Right forelimb (tissue), 1 donor: ENCODE results near the gene TBL1X.
A peak's percentile ranks its signal among the peaks of the same experiment; 100 is the strongest.

ENCODE experiments used
- DNase-seq: peaks from one replicate; pipeline ENCODE4 v3.0.0-alpha.2; 2018

Gene TBL1X

GRCh38 chrX:9593756-9594155 lies 128.9 kb downstream of the TBL1X start:
- no peak for DNase-seq

DNA sequence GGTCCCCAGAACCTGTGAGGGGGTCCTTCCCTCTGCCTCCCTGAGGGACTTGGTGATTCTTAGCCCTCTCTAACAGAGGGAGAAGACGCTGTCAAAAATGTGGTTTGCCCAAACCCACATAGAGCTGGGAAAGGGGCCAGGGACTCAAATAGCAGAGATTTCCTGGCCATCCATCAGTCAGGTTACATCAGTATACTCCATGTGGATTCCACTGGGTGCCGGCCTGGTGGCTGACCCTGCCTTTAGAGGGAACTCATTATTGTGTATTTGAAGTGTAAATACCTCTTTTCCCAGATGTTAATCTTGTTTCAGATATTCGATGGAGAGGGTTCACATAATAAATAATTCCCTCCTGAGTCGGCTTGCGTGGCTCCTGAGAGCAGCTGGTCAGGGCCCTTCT lies 130.3 kb downstream of the TBL1X start:
- no peak for DNase-seq

- DNase-seq: no peak
Measured at GRCh38 chrX:9596837-9597236, 132.0 kb downstream of the TBL1X start.

DNA sequence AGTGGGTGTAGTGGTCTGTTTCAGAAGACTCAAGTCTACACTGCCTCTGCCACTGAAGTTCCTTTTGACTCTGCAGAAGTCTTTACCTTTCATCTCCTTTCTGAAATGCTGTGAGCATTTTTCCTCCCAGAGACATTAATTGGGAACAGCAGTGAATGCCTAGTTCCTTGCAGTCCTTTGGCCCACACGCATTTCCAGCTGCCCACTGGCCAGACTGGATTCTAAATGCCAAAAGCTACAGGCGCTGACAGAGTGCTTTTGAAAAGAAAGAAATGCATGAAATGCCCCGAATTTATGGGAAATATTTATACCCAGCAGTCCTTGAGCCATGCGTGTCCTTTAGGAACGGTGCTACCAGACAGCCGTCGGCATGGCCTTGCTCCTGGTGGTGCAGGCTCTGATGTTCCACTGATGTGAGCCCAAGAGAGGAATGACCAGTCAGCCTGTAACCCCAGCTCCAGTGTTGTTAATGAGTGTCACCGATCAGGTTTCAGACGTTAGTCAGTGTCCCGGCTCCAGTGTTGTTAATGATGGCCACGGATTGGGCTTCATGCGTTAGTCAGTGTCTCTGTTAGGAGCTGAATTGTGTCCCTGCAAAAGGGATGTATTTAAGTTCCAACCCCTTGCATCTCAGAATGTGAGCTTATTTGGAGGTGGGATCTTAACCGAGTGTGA lies 132.6 kb downstream of the TBL1X start:
- DNase-seq: no peak

DNA sequence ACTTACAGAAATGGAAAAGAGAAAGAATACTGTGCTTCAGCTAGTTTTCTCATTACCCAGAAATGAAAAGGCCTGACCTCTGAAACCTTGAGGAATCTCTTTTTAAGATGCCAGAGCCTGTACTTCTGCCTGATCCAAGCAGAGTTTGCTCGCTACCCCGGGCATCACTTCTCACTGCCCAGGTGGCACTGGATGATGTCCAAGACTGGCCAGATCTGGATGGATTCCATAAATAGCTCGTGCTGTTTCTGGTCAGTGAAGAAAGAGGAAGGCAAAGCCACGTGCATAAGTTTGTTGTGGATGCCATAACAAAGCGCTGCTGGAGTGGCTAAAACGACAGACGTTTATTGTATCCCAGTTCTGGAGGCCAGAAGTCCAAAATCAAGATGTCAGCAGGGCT lies 133.5 kb downstream of the TBL1X start:
- DNase-seq: no peak

DNA sequence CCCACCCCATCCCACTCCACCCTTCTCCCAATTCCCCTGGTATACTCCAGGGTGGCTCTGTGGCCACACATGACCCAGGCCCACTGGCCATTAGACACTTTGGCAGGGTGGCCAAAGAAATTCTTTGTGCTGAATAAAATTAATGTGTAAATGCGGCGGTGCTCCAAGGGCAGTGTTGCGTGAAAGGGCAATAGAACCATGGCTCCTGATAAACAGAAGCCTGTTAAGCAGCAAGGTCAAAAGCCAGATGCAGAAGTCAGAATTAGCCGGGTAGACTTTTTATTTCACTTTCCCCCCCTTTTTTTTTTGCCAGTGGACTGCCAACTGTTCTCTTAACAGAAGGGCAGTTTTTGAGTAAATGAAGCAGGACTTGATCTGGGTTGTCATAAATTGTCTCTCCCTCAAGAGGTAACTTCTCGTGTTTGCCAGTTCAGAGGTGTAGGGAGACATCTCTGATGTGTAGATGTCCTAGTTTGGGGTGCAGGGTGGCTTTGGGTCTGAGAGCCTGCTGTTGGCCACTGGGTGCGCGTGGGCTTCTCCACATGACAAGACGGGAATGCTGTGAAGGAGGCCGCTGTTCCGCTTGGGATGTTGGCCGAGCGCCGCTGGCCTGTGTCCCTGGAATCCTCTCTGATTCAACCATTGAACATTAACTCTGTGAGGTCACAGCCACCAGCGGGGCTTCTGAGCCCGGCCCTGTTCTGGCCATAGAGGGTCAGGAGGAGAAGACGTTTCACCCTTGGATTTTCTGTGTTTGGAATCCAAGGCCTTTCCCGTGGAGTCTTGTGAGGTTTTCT lies 139.5 kb downstream of the TBL1X start:
- no peak for DNase-seq

- DNase-seq: no peak
Measured at GRCh38 chrX:9604908-9605306, 140.0 kb downstream of the TBL1X start.

DNA sequence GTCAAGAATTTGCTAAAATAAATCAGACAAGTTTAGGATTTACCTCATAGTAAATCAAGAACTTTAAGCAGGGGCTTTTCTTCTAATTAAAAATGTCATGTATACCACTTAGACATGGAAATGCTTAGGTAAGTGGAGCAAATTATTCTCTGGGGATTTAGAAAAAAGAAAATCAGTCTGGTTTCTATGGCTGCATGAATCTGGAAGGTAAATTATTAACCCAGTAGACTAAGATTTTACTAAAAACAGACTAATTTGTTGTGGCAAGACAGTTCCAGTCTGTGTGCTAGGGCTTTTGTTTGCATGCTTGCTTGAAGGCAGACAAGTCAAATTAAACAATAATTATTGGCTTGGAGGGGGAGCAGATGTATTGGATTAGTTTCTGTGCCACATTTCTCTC lies 140.6 kb downstream of the TBL1X start:
- no peak for DNase-seq

GRCh38 chrX:9606971-9607370 lies 142.1 kb downstream of the TBL1X start:
- no peak for DNase-seq

DNA sequence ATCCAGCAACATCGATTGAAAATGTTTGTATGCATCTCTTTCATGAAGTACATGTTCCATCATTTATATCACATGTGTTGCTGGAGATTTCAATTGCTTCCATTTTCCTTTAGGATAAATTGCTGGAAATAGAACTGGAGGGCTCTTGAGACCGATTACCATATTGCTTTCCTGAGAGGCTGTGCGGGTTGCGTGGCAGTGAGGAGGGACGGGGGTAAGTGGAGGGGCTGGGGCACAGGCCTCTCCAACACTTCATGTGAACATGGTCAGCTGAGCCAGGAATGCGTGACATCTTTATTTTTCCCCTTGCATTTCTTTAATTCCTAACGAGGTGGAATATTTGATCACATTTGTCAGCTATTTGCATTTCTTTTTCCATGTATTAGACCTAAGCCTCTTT lies 144.6 kb downstream of the TBL1X start:
- no peak for DNase-seq

DNA sequence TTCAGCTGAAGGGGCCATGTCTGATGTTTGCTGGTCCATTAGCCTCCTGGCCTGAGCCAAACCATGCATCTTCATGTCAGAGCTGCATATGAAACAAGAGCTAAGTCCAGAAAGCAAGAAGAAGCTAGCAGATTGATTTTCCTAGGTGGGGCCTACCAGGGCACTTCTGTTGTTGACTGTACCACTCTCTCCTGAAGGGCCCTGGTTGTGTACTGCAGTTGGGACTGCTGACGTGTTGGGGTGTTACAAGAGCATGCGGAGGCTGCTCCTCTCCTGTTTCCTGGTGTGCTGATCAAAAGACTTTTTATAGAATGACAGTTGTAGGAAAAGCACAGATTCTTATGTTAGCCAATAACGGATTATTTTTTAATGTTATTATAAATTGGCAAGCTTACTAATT lies 145.1 kb downstream of the TBL1X start:
- no peak for DNase-seq

- DNase-seq: no peak
Measured at GRCh38 chrX:9610771-9611392, 146.0 kb downstream of the TBL1X start.

- DNase-seq: no peak
Measured at GRCh38 chrX:9611436-9612145, 146.7 kb downstream of the TBL1X start.

DNA sequence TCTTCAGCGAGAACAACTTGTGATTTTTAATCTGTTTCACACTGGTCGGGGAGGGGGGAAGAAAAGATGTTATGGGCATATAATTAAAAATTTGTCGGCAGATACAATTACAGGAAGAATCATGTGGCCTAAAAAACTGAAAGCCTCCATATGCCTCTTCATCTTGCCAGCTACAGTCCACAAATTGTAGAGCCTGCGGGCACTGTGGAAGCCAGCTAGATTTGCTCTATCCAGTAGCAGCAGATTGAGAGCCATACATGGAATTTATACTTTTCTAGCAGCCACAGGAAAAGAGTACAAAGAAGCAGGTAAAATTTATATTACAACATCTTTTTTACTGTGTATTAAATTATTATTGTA lies 147.3 kb downstream of the TBL1X start:
- no peak for DNase-seq

- DNase-seq: no peak
Measured at GRCh38 chrX:9614016-9614415, 149.2 kb downstream of the TBL1X start.

DNA sequence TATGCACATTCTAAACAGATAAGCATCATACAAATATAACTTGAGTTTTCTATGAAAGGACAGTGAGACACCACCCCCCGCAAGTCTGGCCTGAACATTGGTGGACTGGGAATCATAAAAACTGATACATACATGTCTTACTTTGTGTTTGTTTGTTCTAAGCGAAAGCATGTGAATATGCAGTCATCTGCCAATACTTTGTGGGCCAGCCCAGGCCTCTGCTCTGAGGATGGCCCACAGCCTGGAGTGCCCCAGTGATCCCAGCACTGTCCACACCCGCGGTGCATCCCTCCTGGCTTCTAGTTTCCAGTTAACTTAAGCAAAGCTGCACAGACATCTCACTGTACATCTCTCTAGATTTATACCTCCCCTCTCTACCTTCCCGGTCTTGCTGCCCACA lies 154.3 kb downstream of the TBL1X start:
- DNase-seq: no peak

DNA sequence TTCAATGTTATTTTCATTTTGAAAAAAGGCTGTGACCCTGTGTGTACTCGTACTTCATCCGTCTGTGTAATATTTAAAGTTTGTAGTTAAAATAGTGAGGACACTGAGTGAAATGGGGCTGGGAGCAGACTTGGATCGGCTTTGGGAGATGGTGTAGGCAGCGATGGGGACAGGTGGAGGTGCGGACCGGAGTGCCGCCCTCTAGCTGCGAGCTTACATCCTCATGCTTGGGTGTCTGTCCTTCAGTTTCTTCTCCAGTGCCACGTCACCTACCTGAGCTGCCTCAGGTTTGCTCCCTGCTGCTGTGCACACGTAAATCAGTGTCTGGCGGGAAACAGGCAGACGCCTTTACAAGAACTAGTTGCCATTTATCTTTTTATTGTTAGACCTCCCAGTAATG lies 154.7 kb downstream of the TBL1X start:
- no peak for DNase-seq

DNA sequence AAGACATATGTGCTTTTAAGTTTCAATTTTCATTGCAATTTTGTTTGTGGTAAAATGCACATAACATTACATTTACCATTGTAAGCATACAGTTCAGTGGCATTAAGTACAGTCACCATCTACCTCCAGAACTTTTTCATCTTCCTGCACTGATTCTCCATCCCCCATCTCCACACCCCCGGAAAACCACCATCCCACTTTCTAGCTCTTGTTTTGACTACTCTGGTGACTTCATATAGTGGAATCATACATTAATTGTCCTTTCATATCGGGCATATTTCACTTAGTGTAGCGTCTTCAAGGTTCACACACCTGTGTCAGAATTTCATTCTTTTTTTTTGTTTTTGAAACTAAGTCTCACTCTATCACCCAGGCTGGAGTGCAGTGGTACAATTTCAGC lies 157.3 kb downstream of the TBL1X start:
- no peak for DNase-seq

GRCh38 chrX:9626379-9626778 lies 161.5 kb downstream of the TBL1X start:
- DNase-seq: no peak

GRCh38 chrX:9627922-9628321 lies 163.1 kb downstream of the TBL1X start:
- DNase-seq: no peak

DNA sequence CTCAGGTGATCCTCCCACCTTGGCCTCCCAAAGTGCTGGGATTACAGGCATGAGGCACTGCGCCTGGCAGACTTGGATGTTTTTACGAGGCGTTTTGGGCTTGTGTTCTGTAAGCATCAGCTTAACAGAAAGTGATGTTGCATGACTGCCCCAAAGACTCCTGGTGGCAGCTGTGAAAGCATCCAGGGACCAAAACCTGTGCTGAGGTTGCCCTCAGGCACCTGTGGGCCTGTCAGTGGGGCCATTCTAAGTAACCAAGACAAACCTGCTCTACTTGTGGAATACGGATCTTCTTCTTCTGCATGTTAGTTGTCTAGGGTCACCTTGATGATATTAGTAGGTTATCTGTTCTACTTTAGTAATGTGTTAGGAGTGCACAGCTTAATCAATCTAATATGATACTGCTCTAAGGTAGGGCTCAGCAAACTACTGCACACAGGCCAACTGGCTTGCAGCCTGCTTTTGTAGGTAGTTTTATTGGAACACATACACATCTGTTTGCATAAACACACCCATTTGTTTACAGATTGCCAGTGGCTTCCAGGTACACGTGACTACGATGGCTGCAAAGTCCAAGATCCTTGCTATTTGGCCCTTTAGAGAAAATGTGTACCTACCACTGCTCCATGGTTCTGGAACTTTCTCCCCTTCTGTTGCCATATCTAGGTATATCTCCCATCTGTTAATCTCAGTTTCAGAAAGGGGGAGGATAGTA lies 164.1 kb downstream of the TBL1X start:
- DNase-seq: no peak

- DNase-seq: no peak
Measured at GRCh38 chrX:9634551-9634950, 169.7 kb downstream of the TBL1X start.

DNA sequence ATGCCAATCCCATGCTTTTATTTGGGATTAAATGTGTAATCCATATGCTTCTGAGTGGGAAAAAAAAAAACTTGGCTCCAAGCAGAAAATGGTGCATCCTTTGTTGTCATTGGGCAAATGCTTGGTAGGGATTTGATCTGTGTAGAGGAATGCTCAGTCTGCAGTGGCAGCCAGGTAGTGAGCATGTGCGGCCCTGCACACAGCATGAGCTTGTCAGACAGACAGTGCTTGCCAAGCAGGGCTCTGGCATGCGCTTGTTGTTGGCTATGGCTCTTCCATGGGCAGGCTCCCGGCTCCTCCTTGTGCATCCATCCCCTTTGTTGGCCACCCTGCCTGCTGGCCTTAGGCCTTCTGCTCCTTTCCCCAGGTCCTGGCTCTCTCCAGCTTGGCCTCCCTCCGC lies 170.5 kb downstream of the TBL1X start:
- DNase-seq: peak; percentile 50
